Fibroblast of lung (primary cell): Measurements from ENCODE around the gene CHST11. TPM values are rescaled to one million over a fixed set of nuclear protein-coding genes. Genes with fewer than 3 reads are reported as not detected.
A peak's percentile ranks its signal among the peaks of the same experiment; 100 is the strongest.

Source experiments
- DNase-seq, 2 donors: peaks; one replicate each; pipeline versions ENCODE4 v3.0.0 to v3.0.0-alpha.2; 2010; ENCODE audit warnings: low read depth in 2 of 2
- H2AFZ ChIP-seq: 2 replicates; pipeline ENCODE4 v1.5.1; 2012; ENCODE audit warnings: low read length, control low read depth, inconsistent platforms
- H3K27ac ChIP-seq: 2 replicates; pipeline ENCODE4 v1.5.1; 2011; ENCODE audit warnings: low read length, control low read depth; ENCODE audit not compliant: insufficient read depth
- H3K27me3 ChIP-seq: 2 replicates; pipeline ENCODE4 v1.5.1; 2011; ENCODE audit warnings: mild to moderate bottlenecking, low read length; ENCODE audit not compliant: control insufficient read depth, insufficient read depth
- H3K36me3 ChIP-seq: 2 replicates; pipeline ENCODE4 v1.5.1; 2011; ENCODE audit warnings: low read length; ENCODE audit not compliant: control insufficient read depth, insufficient read depth
- H3K4me1 ChIP-seq: 2 replicates; pipeline ENCODE4 v1.5.1; 2011; ENCODE audit warnings: low read length; ENCODE audit not compliant: control insufficient read depth, insufficient read depth; ENCODE audit errors: extremely low read depth
- H3K4me2 ChIP-seq: 2 replicates; pipeline ENCODE4 v1.5.1; 2011; ENCODE audit warnings: low read length, control low read depth; ENCODE audit not compliant: insufficient read depth; ENCODE audit errors: extremely low read depth
- H3K4me3 ChIP-seq, 4 experiments: fragments of 200-600 bp in 1 of 4; sonication (generic) in 1 of 4; replicated peaks in 1 of 4; 2 replicates each; pipeline ENCODE4 v1.5.1; 2011 to 2016; ENCODE audit warnings: low read length in 4 of 4, low read depth in 3 of 4, mild to moderate bottlenecking in 3 of 4, control low read depth in 2 of 4, inconsistent platforms in 1 of 4, mixed read lengths in 1 of 4; ENCODE audit not compliant: insufficient read depth in 1 of 4; ENCODE audit errors: control extremely low read depth in 1 of 4
- H3K79me2 ChIP-seq: 2 replicates; pipeline ENCODE4 v1.5.1; 2012; ENCODE audit warnings: mild to moderate bottlenecking, low read length, inconsistent platforms; ENCODE audit not compliant: control insufficient read depth, insufficient read depth
- H3K9ac ChIP-seq: 2 replicates; pipeline ENCODE4 v1.5.1; 2011; ENCODE audit warnings: mild to moderate bottlenecking, low read length, control low read depth; ENCODE audit not compliant: insufficient read depth
- H3K9me3 ChIP-seq: 2 replicates; pipeline ENCODE4 v1.5.1; 2012; ENCODE audit warnings: low read depth, low read length; ENCODE audit not compliant: control insufficient read depth, insufficient read depth
- H4K20me1 ChIP-seq: 2 replicates; pipeline ENCODE4 v1.5.1; 2011; ENCODE audit warnings: low read length; ENCODE audit not compliant: control insufficient read depth, insufficient read depth; ENCODE audit errors: extremely low read depth
- CTCF ChIP-seq, 2 donors: IDR thresholded peaks in 1 of 2; conservative IDR thresholded peaks in 1 of 2; 1 replicate in 1 of 2; 2 replicates in 1 of 2; pipeline ENCODE4 v1.5.1; 2011 to 2012; ENCODE audit warnings: low read length in 2 of 2, control low read depth in 1 of 2, inconsistent platforms in 1 of 2, low read depth in 1 of 2, mild to moderate bottlenecking in 1 of 2
- EZH2 ChIP-seq: IDR thresholded peaks from 2 replicates; pipeline ENCODE4 v1.5.1; 2012; ENCODE audit warnings: low read length, control low read depth, mild to moderate bottlenecking; ENCODE audit errors: missing control alignments
- polyA plus RNA-seq, 2 donors: library from polyadenylated mRNA; depleted of rRNA in 1 of 2; stranded (reverse) in 1 of 2; unstranded in 1 of 2; fragments of >200 nt; gene quantifications; 2 replicates each; pipeline ENCODE4 v1.2.1, GENCODE V29; 2011 to 2012; ENCODE audit warnings: missing spikeins in 1 of 2
- total RNA-seq: library from RNA; depleted of rRNA; stranded (reverse); fragments of >200 nt; gene quantifications from 2 replicates; pipeline ENCODE4 v1.2.1, GENCODE V29; 2014

Gene CHST11
- total and polyA plus RNA-seq, 2 donors (not counting 1 experiment from before 2014, with no cell fraction given) = 3.5 to 9.1 TPM

- H3K27me3 ChIP-seq = no peaks in the 10 kb centered on the region
- H3K4me1 ChIP-seq = peaks cover 9% of the 10 kb centered on the region
- no peaks in the 10 kb centered on the region for H3K9me3 ChIP-seq
- H2AFZ ChIP-seq = peak overlapping the region; percentile 6
- no peak overlapping the region for H3K4me3 ChIP-seq
- no peaks in the 10 kb centered on the region for H3K36me3 ChIP-seq
- H3K27ac ChIP-seq = peak overlapping the region; percentile 45
- peak overlapping the region; percentile 40 for H3K4me2 ChIP-seq
- no peaks in the 10 kb centered on the region for H4K20me1 ChIP-seq
- no peak overlapping the region for H3K9ac ChIP-seq
- DNase-seq = peak; percentile 59 to 89
- TF ChIP-seq CTCF (conservative IDR thresholded peaks at IDR 0.05 in 1 of 2, IDR thresholded peaks at IDR 0.05 in 1 of 2; ENCODE audit: low read depth in 1 of 2, low read length in 2 of 2) (no peak), EZH2 (no peak)
- no peaks in the 10 kb centered on the region for H3K79me2 ChIP-seq
These were observed 131.5 kb downstream of the CHST11 start for GRCh38 chr12:104588047-104588920.

GRCh38 chr12:104588921-104589590 is 132.3 kb downstream of the CHST11 start:
- H3K4me1 ChIP-seq = peaks cover 9% of the 10 kb centered on the region
- no peaks in the 10 kb centered on the region for H3K79me2 ChIP-seq
- no peaks in the 10 kb centered on the region for H3K36me3 ChIP-seq
- DNase-seq = no peak
- no peaks in the 10 kb centered on the region for H3K27me3 ChIP-seq
- no peak overlapping the region for H3K4me2 ChIP-seq
- H4K20me1 ChIP-seq = no peaks in the 10 kb centered on the region
- no peaks in the 10 kb centered on the region for H3K9me3 ChIP-seq
- H3K27ac ChIP-seq = no peak overlapping the region
- no peak overlapping the region for H3K9ac ChIP-seq
- no peak overlapping the region for H3K4me3 ChIP-seq
- H2AFZ ChIP-seq = no peak overlapping the region
- TF ChIP-seq EZH2 (no peak), CTCF (conservative IDR thresholded peaks at IDR 0.05 in 1 of 2, IDR thresholded peaks at IDR 0.05 in 1 of 2; ENCODE audit: low read depth in 1 of 2, low read length in 2 of 2) (no peak)

- H3K4me2 ChIP-seq = no peak overlapping the region
- H3K27ac ChIP-seq = no peak overlapping the region
- H3K4me1 ChIP-seq = peaks cover 9% of the 10 kb centered on the region
- H3K9ac ChIP-seq = no peak overlapping the region
- no peaks in the 10 kb centered on the region for H3K79me2 ChIP-seq
- H3K27me3 ChIP-seq = no peaks in the 10 kb centered on the region
- no peak overlapping the region for H3K4me3 ChIP-seq
- H3K36me3 ChIP-seq = no peaks in the 10 kb centered on the region
- H4K20me1 ChIP-seq = no peaks in the 10 kb centered on the region
- TF ChIP-seq CTCF (conservative IDR thresholded peaks at IDR 0.05 in 1 of 2, IDR thresholded peaks at IDR 0.05 in 1 of 2; ENCODE audit: low read depth in 1 of 2, low read length in 2 of 2) (no peak), EZH2 (no peak)
- no peak overlapping the region for H2AFZ ChIP-seq
- H3K9me3 ChIP-seq = no peaks in the 10 kb centered on the region
- DNase-seq = no peak
These were observed 133.3 kb downstream of the CHST11 start for GRCh38 chr12:104590022-104590421.
